GM23338 (cell line): ENCODE measurements around the gene ZFYVE21. TPM values are rescaled to one million over a fixed set of nuclear protein-coding genes. Genes with fewer than 3 reads are reported as not detected.

Experiments used
- ATAC-seq: fragments of 200-7000 bp; cut with Tn5 transposase; 3 replicates; pipeline ENCODE4 v1.9.1; 2020
- DNase-seq: peaks from one replicate; pipeline ENCODE4 v3.0.0-alpha.2; 2015; ENCODE audit warnings: low spot score
- H2AFZ ChIP-seq: fragments of 200-600 bp; sonication (generic); 2 replicates; pipeline ENCODE4 v1.8.0; 2016; ENCODE audit warnings: antibody characterized with exemption, mild to moderate bottlenecking, moderate library complexity
- H3F3A ChIP-seq: fragments of 200-600 bp; sonication (generic); replicated peaks from 2 replicates; pipeline ENCODE4 v1.8.0; 2017; ENCODE audit warnings: antibody characterized with exemption, mixed run types, low read depth
- H3K27ac ChIP-seq: fragments of 200-600 bp; sonication (generic); 2 replicates; pipeline ENCODE4 v1.6.1; 2016; ENCODE audit warnings: low read depth
- H3K27me3 ChIP-seq: fragments of 200-600 bp; sonication (generic); 2 replicates; pipeline ENCODE4 v1.8.0; 2016; ENCODE audit warnings: mild to moderate bottlenecking, mixed run types, moderate library complexity; ENCODE audit not compliant: insufficient read depth
- H3K36me3 ChIP-seq: fragments of 200-600 bp; sonication (generic); 2 replicates; pipeline ENCODE4 v1.8.0; 2016; ENCODE audit warnings: mild to moderate bottlenecking; ENCODE audit not compliant: insufficient read depth
- H3K4me1 ChIP-seq: fragments of 200-600 bp; sonication (generic); 2 replicates; pipeline ENCODE4 v1.8.0; 2016; ENCODE audit warnings: mild to moderate bottlenecking, moderate library complexity; ENCODE audit not compliant: insufficient read depth
- H3K4me2 ChIP-seq: fragments of 200-600 bp; sonication (generic); 2 replicates; pipeline ENCODE4 v1.7.1; 2017; ENCODE audit warnings: mixed run types
- H3K4me3 ChIP-seq: fragments of 200-600 bp; sonication (generic); 2 replicates; pipeline ENCODE4 v1.6.1; 2016; ENCODE audit warnings: mixed run types
- H3K79me2 ChIP-seq: fragments of 200-600 bp; sonication (generic); replicated peaks from 2 replicates; pipeline ENCODE4 v1.8.0; 2017; ENCODE audit warnings: mild to moderate bottlenecking; ENCODE audit not compliant: insufficient read depth
- H3K9me2 ChIP-seq: fragments of 200-600 bp; sonication (generic); 2 replicates; pipeline ENCODE4 v1.8.0; 2017; ENCODE audit not compliant: insufficient read depth
- H4K20me1 ChIP-seq: fragments of 200-600 bp; sonication (generic); replicated peaks from 2 replicates; pipeline ENCODE4 v1.8.0; 2017; ENCODE audit warnings: mild to moderate bottlenecking; ENCODE audit not compliant: insufficient read depth
- H3K27ac Mint-ChIP-seq: 2 replicates; pipeline ENCODE4 v1.8.0; 2020; ENCODE audit warnings: inconsistent platforms, mild to moderate bottlenecking, moderate library complexity, mixed read lengths
- H3K27me3 Mint-ChIP-seq: 3 replicates; pipeline ENCODE4 v1.8.0; 2022; ENCODE audit warnings: low read depth, mild to moderate bottlenecking, moderate library complexity, mixed read lengths, inconsistent platforms; ENCODE audit not compliant: insufficient read depth, poor library complexity
- H3K36me3 Mint-ChIP-seq: 3 replicates; pipeline ENCODE4 v1.8.0; 2021; ENCODE audit warnings: low read depth, mild to moderate bottlenecking, inconsistent platforms, moderate library complexity, mixed read lengths
- H3K4me1 Mint-ChIP-seq: 3 replicates; pipeline ENCODE4 v1.8.0; 2020; ENCODE audit warnings: mild to moderate bottlenecking, inconsistent platforms, mixed read lengths
- H3K4me3 Mint-ChIP-seq: 3 replicates; pipeline ENCODE4 v1.8.0; 2021; ENCODE audit warnings: moderate library complexity, mild to moderate bottlenecking, inconsistent platforms, mixed read lengths
- H3K9me3 Mint-ChIP-seq: 3 replicates; pipeline ENCODE4 v1.8.0; 2020; ENCODE audit warnings: moderate library complexity, mild to moderate bottlenecking, inconsistent platforms, mixed read lengths
- CREB1 ChIP-seq: fragments of 250-450 bp; sonication (Bioruptor Pico); IDR thresholded peaks from 2 replicates; pipeline ENCODE4 v1.5.0; 2020; ENCODE audit warnings: low read depth, mild to moderate bottlenecking, moderate library complexity
- EZH2 ChIP-seq: fragments of 200-600 bp; sonication (generic); IDR thresholded peaks from one replicate; pipeline ENCODE4 v1.8.0; 2017; ENCODE audit warnings: antibody characterized with exemption, mild to moderate bottlenecking, low read depth; ENCODE audit not compliant: unreplicated experiment
- EZH2phosphoT487 ChIP-seq: fragments of 200-600 bp; sonication (generic); IDR thresholded peaks from one replicate; pipeline ENCODE4 v1.8.1; 2018; ENCODE audit warnings: antibody characterized with exemption; ENCODE audit not compliant: unreplicated experiment
- JUNB ChIP-seq: IDR thresholded peaks from one replicate; pipeline ENCODE4 v1.6.1; 2016; ENCODE audit warnings: antibody characterized with exemption; ENCODE audit not compliant: unreplicated experiment
- POLR2AphosphoS5 ChIP-seq: IDR thresholded peaks from 2 replicates; pipeline ENCODE4 v1.6.1; 2016; ENCODE audit warnings: antibody characterized with exemption, low read depth
- STAT1 ChIP-seq: IDR thresholded peaks from one replicate; pipeline ENCODE4 v1.6.1; 2016; ENCODE audit warnings: antibody characterized with exemption; ENCODE audit not compliant: unreplicated experiment
- ZNF114 ChIP-seq: fragments of 250-450 bp; sonication (Bioruptor Pico); IDR thresholded peaks from 2 replicates; pipeline ENCODE4 v1.5.0; 2020; ENCODE audit warnings: mild to moderate bottlenecking, moderate library complexity
- ZNF331 ChIP-seq: fragments of 250-450 bp; sonication (Bioruptor Pico); IDR thresholded peaks from 2 replicates; pipeline ENCODE4 v1.5.0; 2020; ENCODE audit warnings: low read depth, mild to moderate bottlenecking, moderate library complexity
- polyA plus RNA-seq: library from polyadenylated mRNA; unstranded; fragments of >200 nt; fragmentation: Nextera tagmentation; extraction: Ambion mirVana; gene quantifications from 2 replicates; pipeline ENCODE4 v1.2.1, GENCODE V29; 2016
- total RNA-seq: library from RNA; depleted of rRNA; stranded (reverse); fragments of >200 nt; shearing (Covaris generic); gene quantifications from 2 replicates; pipeline ENCODE4 v1.2.3, GENCODE V29; 2014
- TF ChIP-seq, protein P1 (sequence below): IDR thresholded peaks from 2 replicates; pipeline ENCODE4 v1.6.1; 2016; ENCODE audit warnings: antibody characterized with exemption
- TF ChIP-seq, protein P2 (sequence below): IDR thresholded peaks from one replicate; pipeline ENCODE4 v1.6.1; 2018; ENCODE audit warnings: antibody characterized with exemption; ENCODE audit not compliant: unreplicated experiment
- TF ChIP-seq, protein P3 (sequence below): fragments of 250-450 bp; sonication (Bioruptor Pico); IDR thresholded peaks from 2 replicates; pipeline ENCODE4 v1.5.0; 2020; ENCODE audit warnings: mild to moderate bottlenecking, moderate library complexity

Gene ZFYVE21
- total and polyA plus RNA-seq, 2 experiments from 2014 or later = 88.0 to 89.6 TPM

DNA sequence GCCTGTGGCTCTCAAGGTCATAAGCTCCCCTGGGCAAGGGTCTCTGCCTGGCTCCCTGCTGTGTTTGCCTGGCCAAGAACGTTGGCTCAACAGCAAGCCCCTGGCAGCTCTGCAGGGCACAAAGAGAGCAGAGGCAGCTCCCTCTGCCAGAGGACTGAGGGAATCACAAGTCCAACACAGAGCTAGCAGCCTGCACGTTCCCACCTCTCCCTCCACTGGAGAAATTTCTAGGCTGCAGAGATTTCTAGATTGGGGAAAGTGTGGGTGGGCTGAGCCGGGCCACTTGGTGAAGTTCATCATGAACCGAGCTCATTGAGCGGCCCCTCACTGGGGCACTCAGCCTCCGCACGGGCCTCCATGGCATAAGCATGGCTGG, 19.8 kb downstream of the ZFYVE21 start:
- DNase-seq = no peak
- Histone ChIP-seq H2AFZ (no peak overlapping the region), H3K4me2 (no peak overlapping the region), H3K9me2 (no peaks in the 10 kb centered on the region), H3K4me1 (no peaks in the 10 kb centered on the region), H3K27me3 (no peaks in the 10 kb centered on the region), H3K36me3 (no peaks in the 10 kb centered on the region), H4K20me1 (no peaks in the 10 kb centered on the region), H3K4me3 (no peak overlapping the region), H3K79me2 (no peaks in the 10 kb centered on the region), H3F3A (no peaks in the 10 kb centered on the region), H3K27ac (no peak overlapping the region)
- TF ChIP-seq EZH2phosphoT487 = no peak
- peaks cover 10% of the 10 kb centered on the region for H3K27me3 Mint-ChIP-seq
- peaks cover 18% of the 10 kb centered on the region for H3K36me3 Mint-ChIP-seq
- H3K4me3 Mint-ChIP-seq = no peak overlapping the region
- no peaks in the 10 kb centered on the region for H3K9me3 Mint-ChIP-seq
- H3K27ac Mint-ChIP-seq = peak overlapping the region; percentile 62; the same call in 1 of the 2 replicates
- peak; percentile 15; the same call in 2 of the 3 replicates for ATAC-seq
- peaks cover 11% of the 10 kb centered on the region for H3K4me1 Mint-ChIP-seq

DNA sequence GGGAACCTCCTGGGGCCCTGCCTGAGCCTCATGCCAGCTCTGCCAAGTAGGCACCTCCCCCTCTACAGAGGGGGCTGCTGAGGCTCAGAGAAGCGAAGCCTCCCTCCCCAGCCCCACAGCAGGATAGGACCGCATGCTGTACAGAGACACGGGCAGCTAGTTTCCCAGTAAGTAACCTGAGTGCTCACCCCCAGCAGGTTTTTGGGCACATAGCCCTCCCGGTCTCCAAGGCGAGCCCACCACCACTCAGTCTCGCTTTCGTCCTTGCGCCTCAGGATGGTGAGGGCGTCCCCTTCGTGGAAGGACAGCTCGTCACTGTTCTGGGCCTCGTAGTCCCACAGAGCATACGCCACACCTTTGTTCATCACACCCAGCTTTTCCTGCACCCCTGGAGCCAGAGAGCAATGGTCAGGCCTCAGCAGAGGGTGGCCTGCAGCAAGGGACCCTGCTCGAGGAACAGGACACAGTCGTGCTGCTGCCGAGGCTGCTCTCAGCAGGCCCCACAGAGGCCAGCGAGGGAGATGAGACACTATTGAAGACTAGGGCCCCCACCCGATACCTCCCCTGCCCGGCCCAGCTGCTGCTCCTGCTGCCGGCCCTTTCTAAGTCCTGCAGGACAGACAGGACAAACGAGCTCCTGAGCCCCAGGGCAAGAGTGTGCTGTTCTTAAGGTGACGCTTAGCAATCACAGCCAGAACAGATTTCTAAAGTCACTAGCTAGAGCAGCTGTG, 20.4 kb downstream of the ZFYVE21 start:
- Histone ChIP-seq H3K36me3 (no peaks in the 10 kb centered on the region), H3K4me2 (no peak overlapping the region), H2AFZ (no peak overlapping the region), H3K79me2 (no peaks in the 10 kb centered on the region), H3K27ac (no peak overlapping the region), H3K27me3 (no peaks in the 10 kb centered on the region), H3K9me2 (no peaks in the 10 kb centered on the region), H3F3A (no peaks in the 10 kb centered on the region), H3K4me3 (no peak overlapping the region), H4K20me1 (no peaks in the 10 kb centered on the region), H3K4me1 (no peaks in the 10 kb centered on the region)
- Mint-ChIP-seq H3K27ac (no peak overlapping the region), H3K27me3 (peaks cover 10% of the 10 kb centered on the region), H3K4me3 (no peak overlapping the region), H3K4me1 (peaks cover 16% of the 10 kb centered on the region), H3K9me3 (no peaks in the 10 kb centered on the region), H3K36me3 (peaks cover 23% of the 10 kb centered on the region)
- ATAC-seq (no peak), DNase-seq (no peak)
- TF ChIP-seq CREB1 (CRISPR knock-in tag) (no peak), EZH2phosphoT487 (no peak), ZNF114 (no peak), POLR2AphosphoS5 (no peak), STAT1 (no peak), JUNB (no peak), EZH2 (no peak), ZNF331 (CRISPR knock-in tag) (no peak)
- TF ChIP-seq, protein P1, sequence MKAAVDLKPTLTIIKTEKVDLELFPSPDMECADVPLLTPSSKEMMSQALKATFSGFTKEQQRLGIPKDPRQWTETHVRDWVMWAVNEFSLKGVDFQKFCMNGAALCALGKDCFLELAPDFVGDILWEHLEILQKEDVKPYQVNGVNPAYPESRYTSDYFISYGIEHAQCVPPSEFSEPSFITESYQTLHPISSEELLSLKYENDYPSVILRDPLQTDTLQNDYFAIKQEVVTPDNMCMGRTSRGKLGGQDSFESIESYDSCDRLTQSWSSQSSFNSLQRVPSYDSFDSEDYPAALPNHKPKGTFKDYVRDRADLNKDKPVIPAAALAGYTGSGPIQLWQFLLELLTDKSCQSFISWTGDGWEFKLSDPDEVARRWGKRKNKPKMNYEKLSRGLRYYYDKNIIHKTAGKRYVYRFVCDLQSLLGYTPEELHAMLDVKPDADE = no peak
- TF ChIP-seq, protein P2, sequence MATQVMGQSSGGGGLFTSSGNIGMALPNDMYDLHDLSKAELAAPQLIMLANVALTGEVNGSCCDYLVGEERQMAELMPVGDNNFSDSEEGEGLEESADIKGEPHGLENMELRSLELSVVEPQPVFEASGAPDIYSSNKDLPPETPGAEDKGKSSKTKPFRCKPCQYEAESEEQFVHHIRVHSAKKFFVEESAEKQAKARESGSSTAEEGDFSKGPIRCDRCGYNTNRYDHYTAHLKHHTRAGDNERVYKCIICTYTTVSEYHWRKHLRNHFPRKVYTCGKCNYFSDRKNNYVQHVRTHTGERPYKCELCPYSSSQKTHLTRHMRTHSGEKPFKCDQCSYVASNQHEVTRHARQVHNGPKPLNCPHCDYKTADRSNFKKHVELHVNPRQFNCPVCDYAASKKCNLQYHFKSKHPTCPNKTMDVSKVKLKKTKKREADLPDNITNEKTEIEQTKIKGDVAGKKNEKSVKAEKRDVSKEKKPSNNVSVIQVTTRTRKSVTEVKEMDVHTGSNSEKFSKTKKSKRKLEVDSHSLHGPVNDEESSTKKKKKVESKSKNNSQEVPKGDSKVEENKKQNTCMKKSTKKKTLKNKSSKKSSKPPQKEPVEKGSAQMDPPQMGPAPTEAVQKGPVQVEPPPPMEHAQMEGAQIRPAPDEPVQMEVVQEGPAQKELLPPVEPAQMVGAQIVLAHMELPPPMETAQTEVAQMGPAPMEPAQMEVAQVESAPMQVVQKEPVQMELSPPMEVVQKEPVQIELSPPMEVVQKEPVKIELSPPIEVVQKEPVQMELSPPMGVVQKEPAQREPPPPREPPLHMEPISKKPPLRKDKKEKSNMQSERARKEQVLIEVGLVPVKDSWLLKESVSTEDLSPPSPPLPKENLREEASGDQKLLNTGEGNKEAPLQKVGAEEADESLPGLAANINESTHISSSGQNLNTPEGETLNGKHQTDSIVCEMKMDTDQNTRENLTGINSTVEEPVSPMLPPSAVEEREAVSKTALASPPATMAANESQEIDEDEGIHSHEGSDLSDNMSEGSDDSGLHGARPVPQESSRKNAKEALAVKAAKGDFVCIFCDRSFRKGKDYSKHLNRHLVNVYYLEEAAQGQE = no peak
- TF ChIP-seq, protein P3, sequence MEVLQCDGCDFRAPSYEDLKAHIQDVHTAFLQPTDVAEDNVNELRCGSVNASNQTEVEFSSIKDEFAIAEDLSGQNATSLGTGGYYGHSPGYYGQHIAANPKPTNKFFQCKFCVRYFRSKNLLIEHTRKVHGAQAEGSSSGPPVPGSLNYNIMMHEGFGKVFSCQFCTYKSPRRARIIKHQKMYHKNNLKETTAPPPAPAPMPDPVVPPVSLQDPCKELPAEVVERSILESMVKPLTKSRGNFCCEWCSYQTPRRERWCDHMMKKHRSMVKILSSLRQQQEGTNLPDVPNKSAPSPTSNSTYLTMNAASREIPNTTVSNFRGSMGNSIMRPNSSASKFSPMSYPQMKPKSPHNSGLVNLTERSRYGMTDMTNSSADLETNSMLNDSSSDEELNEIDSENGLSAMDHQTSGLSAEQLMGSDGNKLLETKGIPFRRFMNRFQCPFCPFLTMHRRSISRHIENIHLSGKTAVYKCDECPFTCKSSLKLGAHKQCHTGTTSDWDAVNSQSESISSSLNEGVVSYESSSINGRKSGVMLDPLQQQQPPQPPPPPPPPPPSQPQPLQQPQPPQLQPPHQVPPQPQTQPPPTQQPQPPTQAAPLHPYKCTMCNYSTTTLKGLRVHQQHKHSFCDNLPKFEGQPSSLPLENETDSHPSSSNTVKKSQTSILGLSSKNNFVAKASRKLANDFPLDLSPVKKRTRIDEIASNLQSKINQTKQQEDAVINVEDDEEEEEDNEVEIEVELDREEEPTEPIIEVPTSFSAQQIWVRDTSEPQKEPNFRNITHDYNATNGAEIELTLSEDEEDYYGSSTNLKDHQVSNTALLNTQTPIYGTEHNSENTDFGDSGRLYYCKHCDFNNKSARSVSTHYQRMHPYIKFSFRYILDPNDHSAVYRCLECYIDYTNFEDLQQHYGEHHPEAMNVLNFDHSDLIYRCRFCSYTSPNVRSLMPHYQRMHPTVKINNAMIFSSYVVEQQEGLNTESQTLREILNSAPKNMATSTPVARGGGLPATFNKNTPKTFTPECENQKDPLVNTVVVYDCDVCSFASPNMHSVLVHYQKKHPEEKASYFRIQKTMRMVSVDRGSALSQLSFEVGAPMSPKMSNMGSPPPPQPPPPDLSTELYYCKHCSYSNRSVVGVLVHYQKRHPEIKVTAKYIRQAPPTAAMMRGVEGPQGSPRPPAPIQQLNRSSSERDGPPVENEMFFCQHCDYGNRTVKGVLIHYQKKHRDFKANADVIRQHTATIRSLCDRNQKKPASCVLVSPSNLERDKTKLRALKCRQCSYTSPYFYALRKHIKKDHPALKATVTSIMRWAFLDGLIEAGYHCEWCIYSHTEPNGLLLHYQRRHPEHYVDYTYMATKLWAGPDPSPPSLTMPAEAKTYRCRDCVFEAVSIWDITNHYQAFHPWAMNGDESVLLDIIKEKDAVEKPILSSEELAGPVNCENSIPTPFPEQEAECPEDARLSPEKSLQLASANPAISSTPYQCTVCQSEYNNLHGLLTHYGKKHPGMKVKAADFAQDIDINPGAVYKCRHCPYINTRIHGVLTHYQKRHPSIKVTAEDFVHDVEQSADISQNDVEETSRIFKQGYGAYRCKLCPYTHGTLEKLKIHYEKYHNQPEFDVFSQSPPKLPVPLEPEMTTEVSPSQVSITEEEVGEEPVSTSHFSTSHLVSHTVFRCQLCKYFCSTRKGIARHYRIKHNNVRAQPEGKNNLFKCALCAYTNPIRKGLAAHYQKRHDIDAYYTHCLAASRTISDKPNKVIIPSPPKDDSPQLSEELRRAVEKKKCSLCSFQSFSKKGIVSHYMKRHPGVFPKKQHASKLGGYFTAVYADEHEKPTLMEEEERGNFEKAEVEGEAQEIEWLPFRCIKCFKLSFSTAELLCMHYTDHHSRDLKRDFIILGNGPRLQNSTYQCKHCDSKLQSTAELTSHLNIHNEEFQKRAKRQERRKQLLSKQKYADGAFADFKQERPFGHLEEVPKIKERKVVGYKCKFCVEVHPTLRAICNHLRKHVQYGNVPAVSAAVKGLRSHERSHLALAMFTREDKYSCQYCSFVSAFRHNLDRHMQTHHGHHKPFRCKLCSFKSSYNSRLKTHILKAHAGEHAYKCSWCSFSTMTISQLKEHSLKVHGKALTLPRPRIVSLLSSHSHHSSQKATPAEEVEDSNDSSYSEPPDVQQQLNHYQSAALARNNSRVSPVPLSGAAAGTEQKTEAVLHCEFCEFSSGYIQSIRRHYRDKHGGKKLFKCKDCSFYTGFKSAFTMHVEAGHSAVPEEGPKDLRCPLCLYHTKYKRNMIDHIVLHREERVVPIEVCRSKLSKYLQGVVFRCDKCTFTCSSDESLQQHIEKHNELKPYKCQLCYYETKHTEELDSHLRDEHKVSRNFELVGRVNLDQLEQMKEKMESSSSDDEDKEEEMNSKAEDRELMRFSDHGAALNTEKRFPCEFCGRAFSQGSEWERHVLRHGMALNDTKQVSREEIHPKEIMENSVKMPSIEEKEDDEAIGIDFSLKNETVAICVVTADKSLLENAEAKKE (CRISPR knock-in tag) = no peak
